Smooth muscle cell (in vitro differentiated cells): ENCODE measurements around the gene SPRR1A. TPM values are rescaled to one million over a fixed set of nuclear protein-coding genes. Genes with fewer than 3 reads are reported as not detected.

Experiments used
- DNase-seq: peaks from one replicate; lab custom pipeline; 2025; ENCODE audit not compliant: unreplicated experiment; lab: John Stamatoyannopoulos, UW
- H2AFZ ChIP-seq: fragments of 200-600 bp; sonication (generic); 2 replicates; pipeline ENCODE4 v1.6.0; 2016; ENCODE audit warnings: antibody characterized with exemption, low read depth, mild to moderate bottlenecking
- H3F3A ChIP-seq: fragments of 200-600 bp; sonication (generic); 2 replicates; pipeline ENCODE4 v1.6.0; 2017; ENCODE audit warnings: antibody characterized with exemption, low read depth
- H3K27ac ChIP-seq: fragments of 200-600 bp; sonication (generic); 2 replicates; pipeline ENCODE4 v1.5.1; 2016; ENCODE audit warnings: low read depth, mild to moderate bottlenecking
- H3K27me3 ChIP-seq: fragments of 200-600 bp; sonication (generic); 2 replicates; pipeline ENCODE4 v1.6.1; 2016; ENCODE audit warnings: low read depth, mild to moderate bottlenecking
- H3K36me3 ChIP-seq: fragments of 200-600 bp; sonication (generic); 2 replicates; pipeline ENCODE4 v1.5.1; 2016; ENCODE audit warnings: low read depth
- H3K4me1 ChIP-seq: fragments of 200-600 bp; sonication (generic); 2 replicates; pipeline ENCODE4 v1.5.1; 2016; ENCODE audit warnings: low read depth
- H3K4me2 ChIP-seq: fragments of 200-600 bp; sonication (generic); 2 replicates; pipeline ENCODE4 v1.6.0; 2016; ENCODE audit warnings: mild to moderate bottlenecking
- H3K4me3 ChIP-seq: fragments of 200-600 bp; sonication (generic); 2 replicates; pipeline ENCODE4 v1.5.1; 2016; ENCODE audit warnings: mild to moderate bottlenecking
- H3K79me2 ChIP-seq: fragments of 200-600 bp; sonication (generic); 2 replicates; pipeline ENCODE4 v1.6.0; 2016; ENCODE audit warnings: low read depth, mild to moderate bottlenecking
- H3K9ac ChIP-seq: fragments of 200-600 bp; sonication (generic); 2 replicates; pipeline ENCODE4 v1.6.0; 2016; ENCODE audit warnings: low read depth
- H3K9me3 ChIP-seq: fragments of 200-600 bp; sonication (generic); replicated peaks from 2 replicates; pipeline ENCODE4 v1.5.1; 2016; ENCODE audit warnings: low read depth
- H4K20me1 ChIP-seq: fragments of 200-600 bp; sonication (generic); 2 replicates; pipeline ENCODE4 v1.6.0; 2016; ENCODE audit warnings: low read depth
- CTCF ChIP-seq: fragments of 200-600 bp; sonication (generic); IDR thresholded peaks from 2 replicates; pipeline ENCODE4 v1.5.1; 2017; ENCODE audit warnings: borderline replicate concordance, mild to moderate bottlenecking, antibody characterized with exemption; ENCODE audit not compliant: insufficient read depth, poor library complexity, severe bottlenecking
- WGBS: methylation state at CpG from one replicate; pipeline ENCODE4 v1.1.7; 2016; ENCODE audit warnings: low lambda C conversion rate; 5-methylcytosine and 5-hydroxymethylcytosine counted together
- polyA plus RNA-seq: library from polyadenylated mRNA; unstranded; fragments of >200 nt; fragmentation: Nextera tagmentation; extraction: Ambion mirVana; gene quantifications from 2 replicates; pipeline ENCODE4 v1.2.1, GENCODE V29; 2016
- total RNA-seq: library from RNA; depleted of rRNA; stranded (reverse); fragments of >200 nt; gene quantifications from 2 replicates; pipeline ENCODE4 v1.2.3, GENCODE V29; 2014

The SPRR1A gene
- total and polyA plus RNA-seq, 2 experiments from 2014 or later = 18.0 TPM; not detected in 1

GRCh38 chr1:152954436-152954835 lies 29.4 kb upstream of the SPRR1A start:
- no peak overlapping the region for H3K4me3 ChIP-seq
- H3K4me1 ChIP-seq = no peaks in the 10 kb centered on the region
- H3K36me3 ChIP-seq = no peaks in the 10 kb centered on the region
- H3K4me2 ChIP-seq = no peak overlapping the region
- H3F3A ChIP-seq = no peaks in the 10 kb centered on the region
- no peaks in the 10 kb centered on the region for H3K9me3 ChIP-seq
- WGBS = 69% methylated on average over 6 of the region's 6 CpGs
- TF ChIP-seq CTCF = no peak
- no peak overlapping the region for H3K27ac ChIP-seq
- DNase-seq = no peak
- H3K9ac ChIP-seq = no peak overlapping the region
- H4K20me1 ChIP-seq = no peaks in the 10 kb centered on the region
- no peaks in the 10 kb centered on the region for H3K79me2 ChIP-seq
- no peaks in the 10 kb centered on the region for H3K27me3 ChIP-seq
- H2AFZ ChIP-seq = no peak overlapping the region

- no peaks in the 10 kb centered on the region for H3K27me3 ChIP-seq
- H3K79me2 ChIP-seq = no peaks in the 10 kb centered on the region
- WGBS = 80% methylated on average over 3 of the region's 3 CpGs
Measured at GRCh38 chr1:152957561-152957960, 26.3 kb upstream of the SPRR1A start.

GRCh38 chr1:152959273-152959672 lies 24.6 kb upstream of the SPRR1A start:
- Histone ChIP-seq H3K9ac (no peak overlapping the region), H3F3A (no peaks in the 10 kb centered on the region), H3K4me3 (no peak overlapping the region), H3K27me3 (no peaks in the 10 kb centered on the region), H3K36me3 (no peaks in the 10 kb centered on the region), H3K27ac (no peak overlapping the region), H3K4me1 (no peaks in the 10 kb centered on the region), H3K4me2 (no peak overlapping the region), H2AFZ (no peak overlapping the region), H3K9me3 (no peaks in the 10 kb centered on the region), H3K79me2 (no peaks in the 10 kb centered on the region), H4K20me1 (no peaks in the 10 kb centered on the region)
- no peak for DNase-seq
- 71% methylated on average over 3 of the region's 3 CpGs for whole genome bisulfite sequencing
- no peak for TF ChIP-seq CTCF

More at GRCh38 chr1:152957561-152957960, 26.3 kb upstream of the SPRR1A start:
- Histone ChIP-seq H3K9ac (no peak overlapping the region), H3K4me3 (no peak overlapping the region), H2AFZ (no peak overlapping the region), H3K4me2 (no peak overlapping the region), H4K20me1 (no peaks in the 10 kb centered on the region), H3K4me1 (no peaks in the 10 kb centered on the region), H3K9me3 (no peaks in the 10 kb centered on the region), H3K27ac (no peak overlapping the region), H3K36me3 (no peaks in the 10 kb centered on the region), H3F3A (no peaks in the 10 kb centered on the region)
- no peak for DNase-seq
- no peak for TF ChIP-seq CTCF

GRCh38 chr1:152959801-152960451 lies 24.0 kb upstream of the SPRR1A start:
- no peaks in the 10 kb centered on the region for H3F3A ChIP-seq
- no peak overlapping the region for H2AFZ ChIP-seq
- no peak overlapping the region for H3K4me3 ChIP-seq
- no peaks in the 10 kb centered on the region for H4K20me1 ChIP-seq
- no peak overlapping the region for H3K27ac ChIP-seq
- TF ChIP-seq CTCF = no peak
- H3K4me2 ChIP-seq = no peak overlapping the region
- 87% methylated on average over 10 of the region's 10 CpGs for WGBS
- H3K27me3 ChIP-seq = no peaks in the 10 kb centered on the region
- H3K4me1 ChIP-seq = no peaks in the 10 kb centered on the region
- H3K79me2 ChIP-seq = no peaks in the 10 kb centered on the region
- H3K9ac ChIP-seq = no peak overlapping the region
- H3K9me3 ChIP-seq = no peaks in the 10 kb centered on the region
- DNase-seq = no peak
- H3K36me3 ChIP-seq = no peaks in the 10 kb centered on the region
